Measurements from ENCODE around the gene CPNE6. TPM values are rescaled to one million over a fixed set of nuclear protein-coding genes. Genes with fewer than 3 reads are reported as not detected.

Gene CPNE6
- total RNA-seq, 1 donor from 2014 or later = 1.5 TPM

Other genes starting within 250 kb of the CPNE6 start
- 21.2 TPM for gene DHRS4, start 117.8 kb upstream of the CPNE6 start, total RNA-seq
- gene DHRS4L2, start 82.6 kb upstream of the CPNE6 start, total RNA-seq = 30.3 TPM
- 1.3 TPM for gene CARMIL3, start 19.6 kb upstream of the CPNE6 start, total RNA-seq
- gene PCK2, start 22.7 kb downstream of the CPNE6 start, total RNA-seq = 116 TPM
- gene DCAF11, start 43.2 kb downstream of the CPNE6 start, total RNA-seq = 65.7 TPM
- 3.9 TPM for gene NRL, start 43.4 kb downstream of the CPNE6 start, total RNA-seq
- gene FITM1, start 59.1 kb downstream of the CPNE6 start, total RNA-seq = 0.55 TPM
- 227 TPM for gene PSME1, start 64.6 kb downstream of the CPNE6 start, total RNA-seq
- gene EMC9, start 70.0 kb downstream of the CPNE6 start, total RNA-seq = 25.7 TPM
- gene PSME2, start 75.0 kb downstream of the CPNE6 start, total RNA-seq = 213 TPM
- 86.6 TPM for gene RNF31, start 75.9 kb downstream of the CPNE6 start, total RNA-seq
- gene IRF9, start 89.7 kb downstream of the CPNE6 start, total RNA-seq = 101 TPM
- gene REC8, start 100.5 kb downstream of the CPNE6 start, total RNA-seq = 12.6 TPM
- gene IPO4, start 117.3 kb downstream of the CPNE6 start, total RNA-seq = 69.1 TPM
- gene TM9SF1, start 123.9 kb downstream of the CPNE6 start, total RNA-seq = 42.9 TPM
- gene TSSK4, start 134.1 kb downstream of the CPNE6 start, total RNA-seq = 2.1 TPM
- gene CHMP4A, start 141.9 kb downstream of the CPNE6 start, total RNA-seq = 58.6 TPM
- gene MDP1, start 144.5 kb downstream of the CPNE6 start, total RNA-seq = 17.0 TPM
- 159 TPM for gene NEDD8, start 160.8 kb downstream of the CPNE6 start, total RNA-seq
- gene GMPR2, start 161.4 kb downstream of the CPNE6 start, total RNA-seq = 78.7 TPM
- 82.5 TPM for gene TINF2, start 171.1 kb downstream of the CPNE6 start, total RNA-seq
- gene TGM1, start 191.6 kb downstream of the CPNE6 start, total RNA-seq = 7.7 TPM
- gene RABGGTA, start 200.0 kb downstream of the CPNE6 start, total RNA-seq = 36.1 TPM
- 28.7 TPM for gene DHRS1, start 228.2 kb downstream of the CPNE6 start, total RNA-seq
- 36.5 TPM for gene NOP9, start 228.3 kb downstream of the CPNE6 start, total RNA-seq
- 11.1 TPM for gene CIDEB, start 236.4 kb downstream of the CPNE6 start, total RNA-seq
- gene LTB4R2, start 238.6 kb downstream of the CPNE6 start, total RNA-seq = 8.2 TPM
- 9.6 TPM for gene LTB4R, start 239.9 kb downstream of the CPNE6 start, total RNA-seq